Stimulated activated CD4-positive, alpha-beta T cell treated with anti-CD3 and anti-CD28 coated beads, Interleukin-4, amount 100 ng/mL, for 48 hours (primary cell): ENCODE data around the gene ZNF182.
"Not testable (repeated sequence)": the region's sequence is repeated elsewhere in the genome, so short reads cannot be mapped to it uniquely, and the experiment has no call there.

Experiments used
- DNase-seq, 2 donors: peaks; one replicate each; pipeline ENCODE4 v3.0.0-alpha.2; 2020; ENCODE audit warnings: low read depth in 2 of 2

Gene ZNF182

GRCh38 chrX:48003758-48004457 is at the start of gene ZNF182:
Gene ZNF182, minus strand, starts transcription at chrX:48003989. Its CDS starts 1,380 bp downstream, at chrX:48002609.
- peak; percentile 81 to 85 for DNase-seq

- DNase-seq = no peak
Observed at GRCh38 chrX:48046846-48047245, 43.1 kb upstream of the ZNF182 start.

- no peak for DNase-seq
Observed at GRCh38 chrX:48045410-48046311, 41.9 kb upstream of the ZNF182 start.

DNA sequence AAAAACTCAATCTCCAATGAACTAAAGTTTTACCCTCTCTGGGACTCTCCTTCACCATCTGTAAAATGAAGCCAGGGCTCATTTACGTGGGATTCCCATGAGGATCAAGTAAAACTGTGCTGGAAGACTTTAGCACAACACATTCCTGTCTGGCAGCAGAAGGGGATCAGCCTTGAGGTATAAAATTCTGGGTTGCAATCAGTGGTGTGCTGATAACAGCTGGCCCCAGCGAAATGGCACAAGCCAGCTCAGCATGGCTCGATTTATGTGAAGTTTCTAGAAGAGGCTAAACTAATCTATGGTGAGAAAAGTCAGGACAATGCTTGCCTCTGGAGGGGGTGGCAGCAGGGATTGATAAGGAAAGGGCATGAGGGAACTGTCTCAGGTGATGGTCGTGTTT is 39.3 kb upstream of the ZNF182 start:
- no peak for DNase-seq

GRCh38 chrX:48035891-48036290 is 32.1 kb upstream of the ZNF182 start:
- no peak for DNase-seq

GRCh38 chrX:48030641-48031173 is 26.9 kb upstream of the ZNF182 start:
- DNase-seq = not testable (repeated sequence)

GRCh38 chrX:48030237-48030636 is 26.4 kb upstream of the ZNF182 start:
- DNase-seq = no peak

GRCh38 chrX:48028091-48028490 is 24.3 kb upstream of the ZNF182 start:
- DNase-seq = no peak

GRCh38 chrX:48027545-48027944 is 23.8 kb upstream of the ZNF182 start:
- not testable (repeated sequence) for DNase-seq

DNA sequence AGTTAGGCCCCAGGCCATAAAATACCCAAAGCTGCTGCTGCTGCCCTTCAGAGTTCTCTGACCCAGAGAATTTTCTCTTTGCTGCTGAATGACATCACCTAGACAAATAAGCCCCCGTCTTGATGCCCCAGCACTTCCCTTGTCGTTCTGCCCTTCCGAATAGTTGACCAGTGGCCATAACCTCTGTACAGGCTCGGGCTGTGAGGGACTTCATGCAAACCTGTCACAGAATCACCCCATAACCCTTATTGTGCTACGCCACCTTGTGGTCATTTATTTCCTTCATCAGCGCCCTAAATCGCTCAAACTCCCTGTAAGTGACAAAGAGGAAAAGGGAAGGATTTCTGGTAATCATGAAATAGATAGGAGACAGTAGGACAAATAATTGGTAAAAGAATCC is 21.8 kb upstream of the ZNF182 start:
- no peak for DNase-seq

- no peak for DNase-seq
Observed at GRCh38 chrX:48022738-48023137, 18.9 kb upstream of the ZNF182 start.

DNA sequence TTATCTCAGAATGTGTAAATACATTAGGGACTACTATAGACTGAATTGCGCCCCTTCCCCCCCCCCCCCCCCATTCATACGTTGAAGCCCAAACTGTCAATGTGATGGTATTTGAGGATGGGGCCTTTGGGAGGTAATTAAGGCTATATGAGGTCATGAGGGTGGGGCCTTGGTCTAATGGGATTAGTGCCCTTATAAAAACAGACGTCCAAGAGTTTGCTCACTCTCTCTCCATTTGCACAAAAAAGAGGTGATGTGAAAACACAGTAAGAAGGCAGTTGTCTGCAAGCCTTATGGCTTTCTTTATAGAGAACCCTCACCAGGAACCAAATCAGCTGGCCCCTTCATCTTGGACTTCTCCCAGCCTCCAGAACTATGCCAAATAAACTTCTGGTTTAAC is 18.3 kb upstream of the ZNF182 start:
- no peak for DNase-seq

- DNase-seq = peak; percentile 60 to 68
Observed at GRCh38 chrX:48021026-48021900, 17.5 kb upstream of the ZNF182 start.

DNA sequence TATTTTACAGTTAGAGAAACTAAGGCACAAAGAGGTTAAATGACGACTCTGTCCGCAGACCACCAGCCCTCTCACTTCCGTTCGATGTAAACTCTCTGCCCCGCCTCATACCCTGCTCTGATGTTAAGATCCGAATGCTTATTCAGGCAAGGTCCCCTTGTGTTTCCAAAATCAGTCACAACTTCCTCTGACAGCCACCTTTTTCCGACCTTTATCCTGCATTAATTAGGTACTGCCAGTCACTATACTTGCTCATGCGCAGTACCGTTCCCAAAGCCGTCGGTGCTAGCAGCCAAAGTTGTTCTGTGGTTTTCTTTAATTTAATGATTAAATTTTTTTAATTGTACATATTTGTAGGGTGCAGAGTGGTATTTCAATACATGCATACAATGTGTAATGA is 16.7 kb upstream of the ZNF182 start:
- not testable (repeated sequence) for DNase-seq

DNA sequence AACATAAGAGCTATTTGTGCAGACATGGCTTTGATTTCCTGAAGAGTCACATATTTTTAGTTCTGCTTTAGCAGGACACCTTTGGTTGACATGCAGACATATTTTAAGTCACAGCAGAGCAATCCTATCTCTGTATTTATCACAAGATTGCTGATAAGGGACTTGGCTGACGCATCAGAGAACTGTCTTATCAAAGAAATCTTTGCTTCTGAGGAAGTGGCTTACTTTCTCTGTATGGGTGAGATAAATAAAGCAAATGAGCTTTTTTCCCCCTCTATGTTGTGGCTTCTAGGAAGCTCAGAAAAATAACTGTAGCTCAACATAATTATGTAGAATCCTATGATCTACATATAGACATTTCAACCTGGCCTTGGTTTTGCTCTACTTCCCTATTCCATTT is 16.1 kb upstream of the ZNF182 start:
- not testable (repeated sequence) for DNase-seq

- DNase-seq = not testable (repeated sequence)
Observed at GRCh38 chrX:48016583-48017310, 13.0 kb upstream of the ZNF182 start.

GRCh38 chrX:48009445-48009960 is 5.7 kb upstream of the ZNF182 start:
- DNase-seq = not testable (repeated sequence)

GRCh38 chrX:48006688-48007087 is 2.9 kb upstream of the ZNF182 start, which contains the start of gene SPACA5:
Gene SPACA5, plus strand, starts transcription at chrX:48006988. Its CDS starts 815 bp downstream, at chrX:48007803.
- DNase-seq = not testable (repeated sequence)

GRCh38 chrX:48003367-48003757 is 427 bp downstream of the ZNF182 start:
- no peak for DNase-seq

- no peak for DNase-seq
Observed at GRCh38 chrX:48002929-48003328, 860 bp downstream of the ZNF182 start.

GRCh38 chrX:48002319-48002718 is 1.5 kb downstream of the ZNF182 start:
- no peak for DNase-seq
